Neural cell (in vitro differentiated cells): ENCODE results near the gene NGFR. TPM values are rescaled to one million over a fixed set of nuclear protein-coding genes. Genes with fewer than 3 reads are reported as not detected.
"Not testable (repeated sequence)": the region's sequence is repeated elsewhere in the genome, so short reads cannot be mapped to it uniquely, and the experiment has no call there.

Experiments used
- H2AFZ ChIP-seq: fragments of 200-600, 300-800 bp; sonication (generic), shearing (Covaris generic); 2 replicates; pipeline ENCODE4 v1.6.0; 2014; ENCODE audit warnings: low read depth, mild to moderate bottlenecking, antibody characterized with exemption, low read length, moderate library complexity
- H3F3A ChIP-seq: fragments of 200-600 bp; shearing (Covaris generic); 2 replicates; pipeline ENCODE4 v1.6.1; 2016; ENCODE audit warnings: mild to moderate bottlenecking, moderate library complexity, mixed read lengths, antibody characterized with exemption, low read length; ENCODE audit not compliant: insufficient read depth, poor library complexity, severe bottlenecking
- H3K27ac ChIP-seq: fragments of 200-600, 300-800 bp; sonication (generic), shearing (Covaris generic); 2 replicates; pipeline ENCODE4 v1.5.1; 2014; ENCODE audit warnings: mild to moderate bottlenecking, low read length, moderate library complexity
- H3K27me3 ChIP-seq: fragments of 300-800, 200-600 bp; sonication (generic), shearing (Covaris generic); 2 replicates; pipeline ENCODE4 v1.6.0; 2014; ENCODE audit warnings: mild to moderate bottlenecking, low read depth, low read length, moderate library complexity; ENCODE audit not compliant: insufficient read depth
- H3K36me3 ChIP-seq: fragments of 300-800, 200-600 bp; sonication (generic), shearing (Covaris generic); 2 replicates; pipeline ENCODE4 v1.5.1; 2014; ENCODE audit warnings: mild to moderate bottlenecking, antibody characterized with exemption, low read length, moderate library complexity; ENCODE audit not compliant: insufficient read depth
- H3K4me2 ChIP-seq: fragments of 300-800, 200-600 bp; sonication (generic), shearing (Covaris generic); 2 replicates; pipeline ENCODE4 v1.6.0; 2014; ENCODE audit warnings: mild to moderate bottlenecking, low read length
- H3K4me3 ChIP-seq: fragments of 300-800, 200-600 bp; sonication (generic), shearing (Covaris generic); 2 replicates; pipeline ENCODE4 v1.5.1; 2014; ENCODE audit warnings: mild to moderate bottlenecking, low read length, moderate library complexity
- H3K79me2 ChIP-seq: fragments of 200-600 bp; shearing (Covaris generic); replicated peaks from 2 replicates; pipeline ENCODE4 v1.6.0; 2014; ENCODE audit warnings: mild to moderate bottlenecking, low read length, moderate library complexity; ENCODE audit not compliant: insufficient read depth
- H3K9ac ChIP-seq: fragments of 300-800, 200-600 bp; sonication (generic), shearing (Covaris generic); 2 replicates; pipeline ENCODE4 v1.6.1; 2016; ENCODE audit warnings: mild to moderate bottlenecking, low read length, mixed read lengths
- H3K9me2 ChIP-seq: fragments of 200-600 bp; shearing (Covaris generic); 2 replicates; pipeline ENCODE4 v1.6.1; 2016; ENCODE audit warnings: mild to moderate bottlenecking, low read length, mixed read lengths; ENCODE audit not compliant: insufficient read depth
- H3K9me3 ChIP-seq: fragments of 200-600, 300-800 bp; sonication (generic), shearing (Covaris generic); 2 replicates; pipeline ENCODE4 v1.6.1; 2016; ENCODE audit warnings: mild to moderate bottlenecking, mixed run types, low read length, moderate library complexity, mixed read lengths
- H4K20me1 ChIP-seq: fragments of 200-600 bp; shearing (Covaris generic); 2 replicates; pipeline ENCODE4 v1.6.1; 2016; ENCODE audit warnings: mild to moderate bottlenecking, mixed run types; ENCODE audit not compliant: insufficient read depth
- CTCF ChIP-seq: fragments of 450-650 bp; IDR thresholded peaks from 2 replicates; pipeline ENCODE4 v1.5.1; 2014; ENCODE audit warnings: antibody characterized with exemption, mild to moderate bottlenecking, moderate library complexity; ENCODE audit not compliant: poor library complexity, severe bottlenecking
- EP300 ChIP-seq: fragments of 450-650 bp; conservative IDR thresholded peaks from 2 replicates; pipeline ENCODE4 v1.6.1; 2014; ENCODE audit warnings: antibody characterized with exemption, mild to moderate bottlenecking, moderate library complexity; ENCODE audit not compliant: poor library complexity, severe bottlenecking
- EZH2 ChIP-seq: fragments of 200-600, 300-800 bp; shearing (Covaris generic), sonication (generic); IDR thresholded peaks from 2 replicates; pipeline ENCODE4 v1.6.1; 2014; ENCODE audit warnings: antibody characterized with exemption, low read length, borderline replicate concordance, mild to moderate bottlenecking; ENCODE audit not compliant: insufficient read depth, poor library complexity, severe bottlenecking
- MXI1 ChIP-seq: fragments of 450-650 bp; conservative IDR thresholded peaks from 2 replicates; pipeline ENCODE4 v1.6.1; 2014; ENCODE audit warnings: antibody characterized with exemption, mild to moderate bottlenecking; ENCODE audit not compliant: poor library complexity, severe bottlenecking
- POLR2AphosphoS5 ChIP-seq: IDR thresholded peaks from 2 replicates; pipeline ENCODE4 v1.6.1; 2012
- RAD21 ChIP-seq: fragments of 450-650 bp; conservative IDR thresholded peaks from 2 replicates; pipeline ENCODE4 v1.6.1; 2014; ENCODE audit warnings: antibody characterized with exemption, mild to moderate bottlenecking, moderate library complexity
- REST ChIP-seq: IDR thresholded peaks from 2 replicates; pipeline ENCODE4 v1.6.1; 2012; ENCODE audit warnings: borderline replicate concordance
- SMC3 ChIP-seq: fragments of 450-650 bp; conservative IDR thresholded peaks from 2 replicates; pipeline ENCODE4 v1.6.1; 2014; ENCODE audit warnings: antibody characterized with exemption, mild to moderate bottlenecking, moderate library complexity; ENCODE audit not compliant: poor library complexity
- TAF1 ChIP-seq: IDR thresholded peaks from 2 replicates; pipeline ENCODE4 v1.6.1; 2012; ENCODE audit warnings: low read depth
- polyA plus RNA-seq: library from polyadenylated mRNA; depleted of rRNA; stranded (reverse); fragments of >200 nt; gene quantifications from 2 replicates; pipeline ENCODE4 v1.2.3, GENCODE V29; 2014

The NGFR gene
- polyA plus RNA-seq, 1 donor from 2014 or later: 3.6 TPM

DNA sequence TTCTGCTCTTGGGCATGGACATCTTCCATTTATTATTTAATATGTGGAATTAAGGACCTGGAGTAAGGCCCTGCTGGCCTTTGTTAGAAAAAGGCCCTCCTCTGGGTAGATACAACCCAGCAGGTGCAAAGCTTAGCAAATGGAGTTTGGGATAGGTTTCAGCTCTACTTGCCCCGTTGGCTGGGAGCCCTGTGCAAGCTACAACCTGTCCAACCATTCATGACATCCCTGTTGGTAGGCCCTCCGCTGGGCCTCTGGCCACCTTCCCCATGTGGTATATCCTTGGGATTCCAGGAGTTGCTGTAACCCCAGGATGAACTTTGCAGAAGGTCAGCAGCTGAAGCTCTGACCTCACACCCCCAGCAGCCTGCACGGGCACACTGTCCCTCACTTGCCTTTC lies 6.4 kb downstream of the NGFR start:
- no peak overlapping the region for H3K4me2 ChIP-seq
- no peak overlapping the region for H2AFZ ChIP-seq
- H3F3A ChIP-seq: no peaks in the 10 kb centered on the region
- H3K4me3 ChIP-seq: no peak overlapping the region
- no peaks in the 10 kb centered on the region for H3K79me2 ChIP-seq
- peaks cover 47% of the 10 kb centered on the region for H3K27me3 ChIP-seq
- no peak overlapping the region for H3K27ac ChIP-seq
- H4K20me1 ChIP-seq: no peaks in the 10 kb centered on the region
- H3K9me2 ChIP-seq: no peaks in the 10 kb centered on the region
- no peak for TF ChIP-seq RAD21
- TF ChIP-seq MXI1: no peak
- no peak for TF ChIP-seq POLR2AphosphoS5
- no peak for TF ChIP-seq REST
- TF ChIP-seq SMC3: no peak
- TF ChIP-seq EZH2: no peak
- no peak for TF ChIP-seq CTCF
- TF ChIP-seq TAF1: no peak
- TF ChIP-seq EP300: no peak
- no peak overlapping the region for H3K9ac ChIP-seq
- no peaks in the 10 kb centered on the region for H3K36me3 ChIP-seq
- H3K9me3 ChIP-seq: no peaks in the 10 kb centered on the region

DNA sequence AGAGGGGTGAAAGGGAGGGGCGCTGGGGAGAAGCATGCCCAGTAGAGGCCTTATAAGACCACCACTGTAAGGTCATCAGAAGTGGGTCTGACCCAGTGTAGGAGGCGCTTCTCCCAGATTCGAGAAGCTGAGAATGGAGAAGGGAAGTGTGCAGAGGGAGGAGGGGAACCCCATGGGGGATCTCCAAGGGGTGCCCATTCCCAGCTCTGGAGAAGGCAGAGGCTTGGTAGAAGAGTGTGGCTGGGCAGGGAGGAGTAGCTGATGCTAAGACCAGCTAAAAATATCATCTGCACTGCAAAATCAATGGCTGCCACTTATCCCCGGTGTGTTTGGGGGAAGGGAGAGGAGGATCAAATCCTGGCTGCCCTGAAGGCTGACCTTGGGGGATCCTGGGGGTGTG lies 7.2 kb downstream of the NGFR start:
- H3K9ac ChIP-seq: no peak overlapping the region
- no peak overlapping the region for H3K4me2 ChIP-seq
- no peaks in the 10 kb centered on the region for H4K20me1 ChIP-seq
- H3K9me2 ChIP-seq: no peaks in the 10 kb centered on the region
- TF ChIP-seq RAD21 (no peak), MXI1 (no peak), EP300 (no peak), POLR2AphosphoS5 (no peak), EZH2 (no peak), CTCF (no peak), REST (no peak), SMC3 (no peak), TAF1 (no peak)
- H3F3A ChIP-seq: no peaks in the 10 kb centered on the region
- H3K4me3 ChIP-seq: no peak overlapping the region
- H3K36me3 ChIP-seq: no peaks in the 10 kb centered on the region
- H3K79me2 ChIP-seq: no peaks in the 10 kb centered on the region
- H2AFZ ChIP-seq: no peak overlapping the region
- peaks cover 39% of the 10 kb centered on the region for H3K27me3 ChIP-seq
- H3K27ac ChIP-seq: no peak overlapping the region
- H3K9me3 ChIP-seq: no peaks in the 10 kb centered on the region

DNA sequence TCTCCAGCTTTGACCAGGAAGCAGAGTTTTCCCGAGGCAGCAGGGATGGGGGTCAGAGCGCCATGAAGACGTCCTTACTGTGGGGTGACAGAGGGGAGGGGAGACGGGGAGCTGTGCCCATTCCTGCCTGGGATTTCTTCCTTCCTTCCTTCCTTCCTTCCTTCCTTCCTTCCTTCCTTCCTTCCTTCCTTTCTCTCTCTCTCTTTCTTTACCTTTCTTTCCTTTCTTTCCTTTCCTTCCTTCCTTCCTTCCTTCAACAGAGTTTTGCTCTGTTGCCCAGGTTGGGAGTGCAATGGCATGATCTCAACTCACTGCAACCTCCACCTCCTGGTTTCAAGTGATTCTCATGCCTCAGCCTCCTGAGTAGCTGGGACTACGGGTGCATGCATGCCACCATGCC lies 7.6 kb downstream of the NGFR start:
- H3K9me3 ChIP-seq, H3K9ac ChIP-seq, H3K9me2 ChIP-seq, H3K36me3 ChIP-seq, H3K27ac ChIP-seq, H3F3A ChIP-seq, H2AFZ ChIP-seq, H3K4me3 ChIP-seq, H3K79me2 ChIP-seq, H3K4me2 ChIP-seq, H4K20me1 ChIP-seq: not testable (repeated sequence)
- H3K27me3 ChIP-seq: peaks cover 35% of the 10 kb centered on the region
